Measurements from ENCODE around the gene CDC42SE2.

Gene CDC42SE2

DNA sequence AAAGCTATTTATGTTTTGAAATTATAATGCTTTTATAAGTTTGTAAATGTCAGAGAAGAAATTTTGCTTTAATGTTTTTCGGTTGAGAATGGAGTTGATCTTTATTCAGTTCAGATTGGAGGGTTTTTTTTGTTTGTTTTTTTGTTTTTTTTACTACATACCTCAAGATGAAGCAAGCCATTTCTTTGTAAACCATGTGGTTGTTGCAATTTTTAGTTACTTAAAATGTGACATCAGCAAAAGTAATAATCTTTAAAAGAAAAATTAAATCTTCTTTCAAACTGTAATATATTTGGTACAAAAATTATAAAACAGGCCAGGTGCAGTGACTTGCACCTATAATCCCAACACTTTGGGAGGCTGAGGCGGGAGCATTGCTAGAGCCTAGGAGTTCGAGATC is 102.6 kb downstream of the CDC42SE2 start:
- Histone ChIP-seq H3K79me2 (ENCODE audit: insufficient read depth, low read length) (peaks cover 91% of the 10 kb centered on the region), H4K20me1 (ENCODE audit: low read depth, low read length) (no peaks in the 10 kb centered on the region), H3K9ac (ENCODE audit: low read length) (no peak overlapping the region), H3K27ac (ENCODE audit: low read depth, low read length) (no peak overlapping the region), H3F3A (ENCODE audit: insufficient read depth) (peaks cover 5% of the 10 kb centered on the region; the same call in 1 of the 2 replicates), H3K4me2 (ENCODE audit: low read depth, low read length, poor library complexity, severe bottlenecking) (no peak overlapping the region), H3K4me3 (ENCODE audit: insufficient read depth, low read length, poor library complexity, severe bottlenecking) (no peak overlapping the region), H3K36me3 (ENCODE audit: low read length) (no peaks in the 10 kb centered on the region; the same call in 1 of the 2 replicates), H3K9me2 (replicated peaks; ENCODE audit: insufficient read depth, low read length) (no peaks in the 10 kb centered on the region), H2AFZ (ENCODE audit: low read depth, low read length, severe bottlenecking) (no peak overlapping the region), H3K9me3 (ENCODE audit: insufficient read depth, low read length) (no peaks in the 10 kb centered on the region), H3K27me3 (ENCODE audit: low read length) (no peaks in the 10 kb centered on the region)
- TF ChIP-seq EZH2phosphoT487 (conservative IDR thresholded peaks at IDR 0.05; ENCODE audit: low read length): no peak

DNA sequence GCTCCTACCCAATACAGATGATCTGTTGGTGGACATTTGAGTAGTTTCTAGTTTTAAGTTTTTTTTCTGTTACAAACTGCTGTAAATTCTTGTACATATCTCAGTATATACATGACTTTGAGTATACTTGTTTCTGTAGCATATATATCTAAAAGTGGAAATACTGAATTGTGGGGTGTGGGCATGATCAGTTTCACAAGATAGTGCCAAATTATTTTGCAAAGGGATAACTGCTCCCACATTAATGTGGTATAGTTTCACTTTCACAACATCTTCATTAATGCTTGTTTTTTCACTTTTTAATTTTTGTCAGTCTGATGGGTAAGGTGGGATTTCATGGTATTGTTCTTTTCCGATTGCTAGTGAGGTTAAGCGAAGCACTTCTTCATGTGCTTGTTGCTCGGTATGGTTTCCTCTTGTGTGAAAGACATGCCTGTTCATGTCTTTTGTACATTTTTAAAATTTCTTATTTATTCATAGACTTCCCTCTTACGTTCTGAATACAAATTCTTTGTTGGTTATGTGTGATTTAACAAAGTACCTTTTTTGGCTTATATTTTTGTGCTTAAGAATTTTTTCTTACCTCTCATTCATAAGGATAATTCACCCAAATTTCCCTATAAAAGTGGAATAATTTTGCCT is 103.5 kb downstream of the CDC42SE2 start:
- no peaks in the 10 kb centered on the region; the same call in 1 of the 2 replicates for H3K36me3 ChIP-seq (ENCODE audit: low read length)
- peaks cover 5% of the 10 kb centered on the region; the same call in 1 of the 2 replicates for H3F3A ChIP-seq (ENCODE audit: insufficient read depth)
- H3K9me2 ChIP-seq (replicated peaks; ENCODE audit: insufficient read depth, low read length): no peaks in the 10 kb centered on the region
- H3K27ac ChIP-seq (ENCODE audit: low read depth, low read length): no peak overlapping the region
- H4K20me1 ChIP-seq (ENCODE audit: low read depth, low read length): no peaks in the 10 kb centered on the region
- no peak overlapping the region for H3K4me3 ChIP-seq (ENCODE audit: insufficient read depth, low read length, poor library complexity, severe bottlenecking)
- H3K4me2 ChIP-seq (ENCODE audit: low read depth, low read length, poor library complexity, severe bottlenecking): no peak overlapping the region
- H2AFZ ChIP-seq (ENCODE audit: low read depth, low read length, severe bottlenecking): no peak overlapping the region
- no peak overlapping the region for H3K9ac ChIP-seq (ENCODE audit: low read length)
- H3K79me2 ChIP-seq (ENCODE audit: insufficient read depth, low read length): peaks cover 91% of the 10 kb centered on the region
- H3K9me3 ChIP-seq (ENCODE audit: insufficient read depth, low read length): no peaks in the 10 kb centered on the region
- no peaks in the 10 kb centered on the region for H3K27me3 ChIP-seq (ENCODE audit: low read length)
- TF ChIP-seq EZH2phosphoT487 (conservative IDR thresholded peaks at IDR 0.05; ENCODE audit: low read length): no peak
- TF ChIP-seq, protein P1, sequence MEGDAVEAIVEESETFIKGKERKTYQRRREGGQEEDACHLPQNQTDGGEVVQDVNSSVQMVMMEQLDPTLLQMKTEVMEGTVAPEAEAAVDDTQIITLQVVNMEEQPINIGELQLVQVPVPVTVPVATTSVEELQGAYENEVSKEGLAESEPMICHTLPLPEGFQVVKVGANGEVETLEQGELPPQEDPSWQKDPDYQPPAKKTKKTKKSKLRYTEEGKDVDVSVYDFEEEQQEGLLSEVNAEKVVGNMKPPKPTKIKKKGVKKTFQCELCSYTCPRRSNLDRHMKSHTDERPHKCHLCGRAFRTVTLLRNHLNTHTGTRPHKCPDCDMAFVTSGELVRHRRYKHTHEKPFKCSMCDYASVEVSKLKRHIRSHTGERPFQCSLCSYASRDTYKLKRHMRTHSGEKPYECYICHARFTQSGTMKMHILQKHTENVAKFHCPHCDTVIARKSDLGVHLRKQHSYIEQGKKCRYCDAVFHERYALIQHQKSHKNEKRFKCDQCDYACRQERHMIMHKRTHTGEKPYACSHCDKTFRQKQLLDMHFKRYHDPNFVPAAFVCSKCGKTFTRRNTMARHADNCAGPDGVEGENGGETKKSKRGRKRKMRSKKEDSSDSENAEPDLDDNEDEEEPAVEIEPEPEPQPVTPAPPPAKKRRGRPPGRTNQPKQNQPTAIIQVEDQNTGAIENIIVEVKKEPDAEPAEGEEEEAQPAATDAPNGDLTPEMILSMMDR (IDR thresholded peaks at IDR 0.05; ENCODE audit: insufficient read depth, low read length, poor library complexity, severe bottlenecking): no peak

DNA sequence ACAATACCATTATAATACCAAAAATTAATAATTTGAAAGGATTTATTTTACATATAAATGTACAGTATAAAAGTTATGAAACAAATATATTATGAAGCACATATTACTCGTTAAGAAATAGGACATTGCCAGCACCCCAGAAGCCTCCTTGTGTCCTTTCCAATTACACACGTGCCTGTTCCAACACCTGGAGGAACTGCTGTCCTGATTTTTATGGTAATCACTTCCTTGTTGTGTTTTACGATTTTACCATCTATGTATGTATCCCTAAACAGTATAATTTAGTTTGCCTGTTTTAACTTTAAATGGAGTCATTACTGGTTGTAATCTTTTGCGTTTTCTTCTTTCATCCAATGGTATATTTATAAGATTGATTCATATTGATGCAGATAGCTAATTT is 105.0 kb downstream of the CDC42SE2 start:
- H4K20me1 ChIP-seq (ENCODE audit: low read depth, low read length): no peaks in the 10 kb centered on the region
- no peak overlapping the region for H2AFZ ChIP-seq (ENCODE audit: low read depth, low read length, severe bottlenecking)
- H3K36me3 ChIP-seq (ENCODE audit: low read length): no peaks in the 10 kb centered on the region
- H3K27ac ChIP-seq (ENCODE audit: low read depth, low read length): no peak overlapping the region
- H3K9me2 ChIP-seq (replicated peaks; ENCODE audit: insufficient read depth, low read length): no peaks in the 10 kb centered on the region
- no peaks in the 10 kb centered on the region for H3K27me3 ChIP-seq (ENCODE audit: low read length)
- H3K9me3 ChIP-seq (ENCODE audit: insufficient read depth, low read length): no peaks in the 10 kb centered on the region
- peaks cover 12% of the 10 kb centered on the region; the same call in 1 of the 2 replicates for H3F3A ChIP-seq (ENCODE audit: insufficient read depth)
- no peak overlapping the region for H3K4me3 ChIP-seq (ENCODE audit: insufficient read depth, low read length, poor library complexity, severe bottlenecking)
- no peak overlapping the region for H3K9ac ChIP-seq (ENCODE audit: low read length)
- no peak for TF ChIP-seq EZH2phosphoT487 (conservative IDR thresholded peaks at IDR 0.05; ENCODE audit: low read length)
- TF ChIP-seq, protein P1 (IDR thresholded peaks at IDR 0.05; ENCODE audit: insufficient read depth, low read length, poor library complexity, severe bottlenecking): no peak
- peaks cover 94% of the 10 kb centered on the region for H3K79me2 ChIP-seq (ENCODE audit: insufficient read depth, low read length)
- no peak overlapping the region for H3K4me2 ChIP-seq (ENCODE audit: low read depth, low read length, poor library complexity, severe bottlenecking)

DNA sequence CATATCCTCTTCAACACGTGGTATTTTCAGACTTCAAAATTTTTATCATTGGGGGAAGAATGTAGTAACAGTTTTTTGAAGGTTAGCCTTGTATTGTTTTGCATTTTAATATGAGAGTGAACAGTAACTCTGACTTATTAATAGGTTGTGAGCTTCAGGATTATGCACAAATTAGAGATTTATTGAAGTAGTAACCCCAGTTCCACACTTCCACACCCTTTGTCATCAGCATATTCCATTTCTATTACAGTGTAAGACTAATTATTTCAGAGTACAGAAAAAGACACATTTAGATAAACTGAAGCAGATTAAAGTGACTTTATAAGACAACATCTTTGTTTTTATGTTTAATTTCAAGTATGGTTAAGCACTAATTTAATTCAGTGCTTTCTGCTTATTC is 105.7 kb downstream of the CDC42SE2 start:
- H3K36me3 ChIP-seq (ENCODE audit: low read length): no peaks in the 10 kb centered on the region
- no peak overlapping the region for H3K4me2 ChIP-seq (ENCODE audit: low read depth, low read length, poor library complexity, severe bottlenecking)

More for the DNA sequence above, 105.7 kb downstream of the CDC42SE2 start:
- Histone ChIP-seq H3K9me2 (replicated peaks; ENCODE audit: insufficient read depth, low read length) (no peaks in the 10 kb centered on the region), H3K27ac (ENCODE audit: low read depth, low read length) (no peak overlapping the region), H3F3A (ENCODE audit: insufficient read depth) (peaks cover 17% of the 10 kb centered on the region), H3K27me3 (ENCODE audit: low read length) (no peaks in the 10 kb centered on the region), H3K79me2 (ENCODE audit: insufficient read depth, low read length) (peaks cover 94% of the 10 kb centered on the region), H3K4me3 (ENCODE audit: insufficient read depth, low read length, poor library complexity, severe bottlenecking) (no peak overlapping the region), H4K20me1 (ENCODE audit: low read depth, low read length) (no peaks in the 10 kb centered on the region), H3K9me3 (ENCODE audit: insufficient read depth, low read length) (no peaks in the 10 kb centered on the region), H3K9ac (ENCODE audit: low read length) (no peak overlapping the region), H2AFZ (ENCODE audit: low read depth, low read length, severe bottlenecking) (no peak overlapping the region)
- TF ChIP-seq, protein P1 (IDR thresholded peaks at IDR 0.05; ENCODE audit: insufficient read depth, low read length, poor library complexity, severe bottlenecking): no peak
- no peak for TF ChIP-seq EZH2phosphoT487 (conservative IDR thresholded peaks at IDR 0.05; ENCODE audit: low read length)
